ENCODE data around the gene FILIP1L.

FILIP1L gene

DNA sequence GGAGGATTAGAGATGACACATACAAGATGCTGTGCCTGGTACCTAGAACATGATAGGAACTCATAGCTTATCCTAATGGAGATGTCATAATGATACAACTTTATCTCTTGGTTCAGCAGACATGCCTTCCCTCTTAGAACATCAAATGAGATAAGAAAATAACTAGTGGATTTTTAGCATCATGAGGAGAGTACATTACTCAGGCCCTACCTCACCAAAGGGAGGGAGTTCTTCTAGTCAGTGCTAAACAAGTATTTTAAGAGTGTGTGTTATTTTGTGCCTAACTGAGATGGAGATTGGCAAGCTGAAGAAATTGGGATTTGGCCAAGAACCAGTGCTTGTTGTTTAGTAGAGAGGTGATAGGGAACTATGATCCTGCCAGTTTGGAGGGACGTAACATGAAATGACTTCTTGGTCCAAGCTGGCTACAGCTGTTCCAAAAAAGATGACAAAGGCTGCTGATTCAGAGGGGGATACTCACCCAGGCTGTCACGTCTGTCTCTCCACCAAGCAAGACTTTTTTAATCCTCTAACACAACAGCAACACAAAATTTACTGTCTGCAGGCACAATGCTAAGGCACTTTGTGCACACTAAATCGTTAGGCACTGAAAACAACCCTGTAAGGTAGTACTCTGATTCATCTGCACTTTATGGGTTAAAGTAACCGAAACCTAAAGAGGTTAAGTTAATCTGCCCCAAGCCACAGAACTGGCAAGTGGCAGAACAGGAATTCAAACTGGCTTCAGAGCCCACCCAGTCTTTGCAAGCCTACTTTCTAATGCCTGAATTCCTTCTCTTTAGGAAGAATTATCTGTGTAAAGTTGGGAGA is 170.2 kb downstream of the FILIP1L start:
- Histone ChIP-seq H3K27me3 (ENCODE audit: insufficient read depth, poor library complexity, severe bottlenecking) (no peaks in the 10 kb centered on the region), H3K9me3 (ENCODE audit: severe bottlenecking) (no peaks in the 10 kb centered on the region), H3K36me3 (ENCODE audit: low read depth) (no peaks in the 10 kb centered on the region), H3K4me1 (ENCODE audit: insufficient read depth, poor library complexity, severe bottlenecking) (no peaks in the 10 kb centered on the region), H3K4me3 (ENCODE audit: severe bottlenecking) (no peak overlapping the region), H3K27ac (ENCODE audit: poor library complexity, severe bottlenecking) (no peak overlapping the region)
- ATAC-seq (ENCODE audit: low read depth) (no peak), DNase-seq (ENCODE audit: low spot score) (no peak)
- no peak for TF ChIP-seq CTCF (IDR thresholded peaks at IDR 0.05; ENCODE audit: poor library complexity, severe bottlenecking)

- TF ChIP-seq CTCF (IDR thresholded peaks at IDR 0.05; ENCODE audit: poor library complexity, severe bottlenecking): no peak
- Histone ChIP-seq H3K4me3 (ENCODE audit: severe bottlenecking) (no peak overlapping the region), H3K36me3 (ENCODE audit: low read depth) (no peaks in the 10 kb centered on the region), H3K27me3 (ENCODE audit: insufficient read depth, poor library complexity, severe bottlenecking) (no peaks in the 10 kb centered on the region), H3K27ac (ENCODE audit: poor library complexity, severe bottlenecking) (no peak overlapping the region), H3K9me3 (ENCODE audit: severe bottlenecking) (no peaks in the 10 kb centered on the region), H3K4me1 (ENCODE audit: insufficient read depth, poor library complexity, severe bottlenecking) (peaks cover 18% of the 10 kb centered on the region)
- ATAC-seq (ENCODE audit: low read depth) (no peak), DNase-seq (ENCODE audit: low spot score) (no peak)
These were observed 173.1 kb downstream of the FILIP1L start for GRCh38 chr3:99941211-99941610.

DNA sequence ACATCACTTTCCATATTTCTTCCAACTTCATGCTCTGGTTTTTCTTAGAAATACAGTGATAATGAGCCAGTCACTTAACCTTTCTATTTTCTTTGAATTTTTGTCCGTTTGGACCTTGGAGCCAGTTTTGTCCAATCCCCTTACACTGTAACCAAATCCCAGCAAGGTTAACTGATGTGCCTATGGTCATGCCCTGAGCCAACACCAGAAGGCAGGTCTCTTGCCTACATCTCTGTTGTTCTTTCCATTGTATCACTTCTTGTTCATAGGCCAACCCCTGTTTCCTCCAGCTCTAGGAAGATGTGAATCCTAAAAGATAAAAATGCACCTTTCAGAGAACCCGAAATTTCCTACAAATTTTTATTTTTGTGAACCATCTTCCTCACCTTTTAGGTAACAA is 174.0 kb downstream of the FILIP1L start:
- H3K4me3 ChIP-seq (ENCODE audit: severe bottlenecking): no peak overlapping the region
- no peak for ATAC-seq (ENCODE audit: low read depth)
- H3K4me1 ChIP-seq (ENCODE audit: insufficient read depth, poor library complexity, severe bottlenecking): peaks cover 18% of the 10 kb centered on the region
- no peak for DNase-seq (ENCODE audit: low spot score)
- H3K36me3 ChIP-seq (ENCODE audit: low read depth): no peaks in the 10 kb centered on the region
- H3K27ac ChIP-seq (ENCODE audit: poor library complexity, severe bottlenecking): no peak overlapping the region
- no peak for TF ChIP-seq CTCF (IDR thresholded peaks at IDR 0.05; ENCODE audit: poor library complexity, severe bottlenecking)
- no peaks in the 10 kb centered on the region for H3K9me3 ChIP-seq (ENCODE audit: severe bottlenecking)
- no peaks in the 10 kb centered on the region for H3K27me3 ChIP-seq (ENCODE audit: insufficient read depth, poor library complexity, severe bottlenecking)

DNA sequence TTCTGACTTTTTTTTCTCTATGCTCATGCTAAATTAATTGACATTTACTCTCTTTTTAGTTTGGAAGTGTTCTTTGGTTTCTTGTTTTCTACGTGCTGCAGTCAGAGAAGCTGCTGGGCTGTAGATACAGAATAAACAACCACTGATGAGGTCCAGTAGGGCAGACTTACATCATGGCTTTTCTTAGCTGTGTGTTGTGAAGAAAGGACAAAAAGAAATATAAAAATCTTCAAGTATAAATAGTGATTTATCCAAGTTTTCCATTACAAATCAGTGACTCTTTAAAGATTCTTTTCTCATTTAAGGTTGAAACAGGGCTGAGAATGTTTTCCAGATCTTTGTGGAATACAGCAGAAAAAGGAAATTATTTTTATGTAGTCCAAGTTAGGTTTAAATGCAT is 174.4 kb downstream of the FILIP1L start:
- no peak for TF ChIP-seq CTCF (IDR thresholded peaks at IDR 0.05; ENCODE audit: poor library complexity, severe bottlenecking)
- no peak for ATAC-seq (ENCODE audit: low read depth)

GRCh38 chr3:99938270-99938911 is 175.9 kb downstream of the FILIP1L start:
- Histone ChIP-seq H3K27ac (ENCODE audit: poor library complexity, severe bottlenecking) (no peak overlapping the region), H3K4me1 (ENCODE audit: insufficient read depth, poor library complexity, severe bottlenecking) (peaks cover 18% of the 10 kb centered on the region), H3K4me3 (ENCODE audit: severe bottlenecking) (no peak overlapping the region), H3K9me3 (ENCODE audit: severe bottlenecking) (no peaks in the 10 kb centered on the region), H3K27me3 (ENCODE audit: insufficient read depth, poor library complexity, severe bottlenecking) (no peaks in the 10 kb centered on the region), H3K36me3 (ENCODE audit: low read depth) (no peaks in the 10 kb centered on the region)
- TF ChIP-seq CTCF (IDR thresholded peaks at IDR 0.05; ENCODE audit: poor library complexity, severe bottlenecking): no peak
- DNase-seq (ENCODE audit: low spot score) (no peak), ATAC-seq (ENCODE audit: low read depth) (no peak)

More for the DNA sequence above, 174.4 kb downstream of the FILIP1L start:
- Histone ChIP-seq H3K4me1 (ENCODE audit: insufficient read depth, poor library complexity, severe bottlenecking) (peaks cover 18% of the 10 kb centered on the region), H3K27ac (ENCODE audit: poor library complexity, severe bottlenecking) (no peak overlapping the region), H3K36me3 (ENCODE audit: low read depth) (no peaks in the 10 kb centered on the region), H3K9me3 (ENCODE audit: severe bottlenecking) (no peaks in the 10 kb centered on the region), H3K4me3 (ENCODE audit: severe bottlenecking) (no peak overlapping the region), H3K27me3 (ENCODE audit: insufficient read depth, poor library complexity, severe bottlenecking) (no peaks in the 10 kb centered on the region)
- DNase-seq (ENCODE audit: low spot score): no peak
